NCI-H2171 (cell line): ENCODE data around the gene OLFM1.

Experiments
- DNase-seq: peaks from one replicate; lab custom pipeline; 2025; lab: John Stamatoyannopoulos, UW

Gene OLFM1

DNA sequence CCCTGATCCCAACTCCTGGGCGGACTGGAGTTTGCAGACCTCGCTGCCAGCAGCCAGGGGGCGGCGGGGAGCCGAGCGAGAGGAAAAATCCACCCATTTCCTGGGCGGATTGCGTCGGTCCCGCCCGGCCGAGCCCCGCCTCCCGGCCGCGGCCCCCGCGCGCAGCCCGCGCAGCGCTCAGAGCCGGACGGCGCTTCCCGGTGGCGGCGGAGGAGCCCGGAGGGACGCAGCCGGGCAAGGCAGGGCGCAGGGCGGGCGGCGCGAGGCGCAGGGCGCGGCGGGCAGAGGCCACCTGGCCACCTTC is at the start of gene OLFM1:
OLFM1 (plus strand) TSS at position 180 of the 304 bp plus-strand sequence. CDS start 322 bp downstream, outside the sequence.
- DNase-seq: peak; percentile 88

GRCh38 chr9:135038331-135038730 is 49.1 kb upstream of the OLFM1 start:
- DNase-seq: no peak

DNA sequence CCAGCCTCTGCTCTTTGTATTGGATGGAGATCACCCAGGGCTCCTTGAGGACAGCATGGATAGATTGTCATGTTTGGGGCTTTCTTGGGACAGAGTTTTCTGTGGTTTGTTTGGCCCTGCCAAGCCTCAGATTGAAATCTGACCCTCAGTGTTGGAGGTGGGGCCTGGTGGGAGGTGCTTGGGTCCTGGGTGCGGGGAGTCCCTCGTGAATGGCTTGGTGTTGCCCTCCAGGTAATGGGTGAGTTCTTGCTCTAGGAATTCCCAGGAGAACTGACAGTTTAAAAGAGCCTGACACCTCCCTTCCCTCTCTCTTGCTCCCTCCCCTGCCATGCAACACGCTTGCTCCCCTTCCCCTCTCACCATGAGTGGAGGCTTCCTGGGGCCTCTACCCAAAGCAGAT is 48.6 kb upstream of the OLFM1 start:
- DNase-seq: no peak

DNA sequence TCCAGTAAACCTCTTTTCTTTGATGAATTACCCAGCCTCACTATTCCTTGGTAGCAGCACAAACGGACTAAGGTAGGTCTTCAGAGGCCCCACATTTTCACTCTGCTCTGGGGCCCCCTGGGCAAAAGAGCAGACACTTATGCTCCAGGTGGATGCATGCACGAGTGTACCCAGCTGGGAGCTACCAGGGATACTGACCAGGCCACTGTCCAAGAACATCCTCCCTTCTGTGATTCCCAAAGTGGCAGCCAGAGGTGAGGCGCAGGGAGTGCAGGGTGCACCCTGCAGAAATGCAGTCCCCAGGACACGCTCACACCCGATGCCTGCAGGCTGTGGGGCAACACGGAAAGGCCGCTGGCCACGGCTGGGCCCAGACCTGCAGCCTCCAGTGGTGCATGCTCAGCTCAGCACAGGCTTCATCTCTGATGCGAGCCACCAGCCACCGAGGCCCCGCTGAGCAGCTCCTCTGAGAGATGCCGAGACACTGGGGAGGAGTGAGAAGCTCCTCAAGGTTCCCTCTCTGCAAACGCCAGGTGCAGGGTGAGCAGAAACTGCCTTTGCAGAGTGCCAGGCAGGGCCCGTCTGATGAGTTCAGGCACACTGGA is 48.1 kb upstream of the OLFM1 start:
- DNase-seq: no peak

DNA sequence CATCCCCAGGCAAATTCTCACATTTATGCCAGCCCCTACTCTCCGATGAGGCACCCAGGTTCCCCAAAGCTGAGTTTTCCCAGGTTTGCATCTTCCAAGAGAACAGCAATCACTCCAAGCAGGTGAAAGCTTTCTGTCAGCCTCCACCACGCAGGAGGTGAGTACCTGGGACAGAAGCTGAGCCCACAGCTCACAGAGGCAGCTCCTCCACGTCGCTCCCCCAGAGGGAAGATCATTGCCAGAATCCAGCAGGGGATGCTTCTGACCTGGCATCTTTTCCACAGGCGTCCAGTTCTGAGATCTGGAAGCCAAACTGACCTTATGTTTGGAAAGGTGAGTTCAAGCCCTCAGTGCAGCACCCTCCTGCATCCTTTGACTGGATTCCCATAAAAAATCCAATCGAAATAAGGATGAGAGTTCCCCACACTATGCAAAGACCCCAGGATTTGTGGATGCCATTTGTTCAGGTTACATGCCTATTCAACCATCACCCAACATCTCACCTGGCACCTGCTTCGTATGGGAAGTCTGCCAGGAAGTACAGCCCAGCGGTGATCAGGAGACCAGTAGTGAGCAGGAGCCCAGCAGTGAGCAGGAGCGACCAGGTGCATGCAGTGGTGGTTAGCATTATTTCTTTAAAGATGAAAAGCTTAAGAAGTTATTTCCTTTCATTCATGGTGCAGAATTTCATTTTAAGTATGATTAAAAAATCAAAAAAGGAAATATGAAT is 47.4 kb upstream of the OLFM1 start:
- DNase-seq: no peak

GRCh38 chr9:135040892-135041291 is 46.6 kb upstream of the OLFM1 start:
- no peak for DNase-seq

GRCh38 chr9:135043345-135043744 is 44.1 kb upstream of the OLFM1 start:
- no peak for DNase-seq

GRCh38 chr9:135045264-135045927 is 42.1 kb upstream of the OLFM1 start:
- no peak for DNase-seq

GRCh38 chr9:135045928-135046738 is 41.3 kb upstream of the OLFM1 start:
- no peak for DNase-seq

DNA sequence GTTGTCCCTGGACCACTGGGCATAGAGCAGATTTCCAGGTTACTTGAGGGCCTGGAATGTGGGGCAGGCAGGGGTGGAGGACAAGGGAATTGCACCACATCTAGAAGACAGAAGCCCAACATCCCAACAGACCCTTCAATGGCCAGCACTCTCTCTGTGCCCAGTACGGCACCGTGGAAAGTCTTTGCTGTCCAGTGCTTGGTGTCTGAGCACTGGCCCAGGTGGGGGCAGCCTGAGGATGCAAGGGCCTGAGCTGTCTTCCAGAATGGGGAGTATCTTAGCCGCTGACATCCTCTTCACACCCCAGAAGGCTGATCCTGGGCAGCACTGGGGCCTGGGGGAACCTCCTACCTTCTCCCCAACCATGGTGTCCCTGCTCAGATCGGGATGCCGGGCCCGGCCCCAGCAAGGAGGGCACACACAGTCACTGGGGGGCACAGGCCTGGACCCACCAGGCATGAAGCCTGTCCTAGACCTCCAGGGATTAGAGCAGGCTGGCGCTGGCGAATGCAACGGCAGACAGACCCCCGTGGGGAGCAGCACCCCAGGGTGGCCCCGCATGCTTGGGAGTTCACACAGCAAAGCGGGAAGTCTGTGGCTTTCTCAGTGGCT is 40.6 kb upstream of the OLFM1 start:
- DNase-seq: no peak

GRCh38 chr9:135047521-135047920 is 39.9 kb upstream of the OLFM1 start:
- no peak for DNase-seq

- no peak for DNase-seq
Observed at GRCh38 chr9:135048046-135048757, 39.3 kb upstream of the OLFM1 start.

- DNase-seq: no peak
Observed at GRCh38 chr9:135048758-135049444, 38.6 kb upstream of the OLFM1 start.

DNA sequence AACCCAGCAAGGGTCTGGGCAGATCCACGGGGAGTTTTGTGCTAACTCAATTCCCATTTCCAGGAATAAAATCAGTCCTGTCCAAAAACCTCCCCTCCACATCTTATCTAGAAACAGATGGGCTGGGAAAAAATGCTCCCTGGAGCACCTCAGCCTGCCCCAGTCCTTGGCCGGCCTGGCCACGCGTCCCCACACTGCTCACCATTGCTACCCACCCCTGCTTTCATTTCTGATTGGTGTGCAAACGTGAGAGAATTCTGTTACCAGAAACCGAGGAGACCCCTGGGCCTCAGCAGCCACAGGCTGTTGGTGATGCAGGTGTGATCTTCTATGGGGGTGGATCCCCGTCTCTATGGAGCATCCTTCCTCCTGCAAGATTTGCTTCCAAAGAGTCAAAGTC is 38.0 kb upstream of the OLFM1 start:
- no peak for DNase-seq

DNA sequence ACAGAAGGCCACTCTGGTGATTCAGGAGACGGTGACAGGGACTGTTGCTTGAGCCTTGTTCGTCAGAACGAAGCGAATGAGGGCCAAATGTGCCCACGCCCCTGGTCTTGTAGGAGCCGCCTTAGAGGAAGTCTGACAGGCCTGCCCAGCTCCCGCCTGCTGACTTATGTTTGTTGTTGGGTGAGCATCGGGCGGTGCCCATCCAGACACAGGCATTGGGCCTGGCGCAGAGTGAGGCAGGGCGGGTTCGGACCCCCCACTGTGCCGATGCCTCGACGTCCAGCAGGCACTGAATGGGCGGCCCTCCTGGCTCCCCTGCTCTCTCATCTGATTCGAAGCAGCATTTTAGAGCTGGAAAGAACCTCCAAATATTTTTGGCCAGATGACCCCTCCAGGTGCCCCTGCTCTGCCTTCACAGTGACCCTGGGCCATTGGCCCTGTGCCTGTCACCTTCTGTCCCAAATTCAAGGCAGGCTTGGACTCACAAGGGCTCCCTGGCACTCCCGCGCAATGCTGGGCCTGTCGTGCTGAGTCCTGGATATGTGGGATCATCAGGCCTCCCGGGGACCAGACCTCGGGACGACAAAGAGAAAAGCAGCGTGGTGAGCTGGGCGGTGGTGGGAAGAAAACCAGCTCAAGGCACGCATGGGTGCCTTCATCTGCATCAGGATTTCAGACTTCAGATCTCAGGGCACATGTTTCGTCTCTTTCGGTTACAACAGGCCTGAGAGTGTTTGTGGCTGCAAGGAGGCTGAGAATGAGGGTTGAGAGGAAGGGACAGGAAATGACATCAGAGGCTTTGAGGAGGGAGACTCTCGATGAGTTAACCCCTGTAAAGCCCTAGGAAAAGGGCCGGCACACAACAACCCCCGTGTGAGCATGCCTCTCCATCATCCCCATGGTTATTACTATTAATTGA is 37.1 kb upstream of the OLFM1 start:
- DNase-seq: no peak

DNA sequence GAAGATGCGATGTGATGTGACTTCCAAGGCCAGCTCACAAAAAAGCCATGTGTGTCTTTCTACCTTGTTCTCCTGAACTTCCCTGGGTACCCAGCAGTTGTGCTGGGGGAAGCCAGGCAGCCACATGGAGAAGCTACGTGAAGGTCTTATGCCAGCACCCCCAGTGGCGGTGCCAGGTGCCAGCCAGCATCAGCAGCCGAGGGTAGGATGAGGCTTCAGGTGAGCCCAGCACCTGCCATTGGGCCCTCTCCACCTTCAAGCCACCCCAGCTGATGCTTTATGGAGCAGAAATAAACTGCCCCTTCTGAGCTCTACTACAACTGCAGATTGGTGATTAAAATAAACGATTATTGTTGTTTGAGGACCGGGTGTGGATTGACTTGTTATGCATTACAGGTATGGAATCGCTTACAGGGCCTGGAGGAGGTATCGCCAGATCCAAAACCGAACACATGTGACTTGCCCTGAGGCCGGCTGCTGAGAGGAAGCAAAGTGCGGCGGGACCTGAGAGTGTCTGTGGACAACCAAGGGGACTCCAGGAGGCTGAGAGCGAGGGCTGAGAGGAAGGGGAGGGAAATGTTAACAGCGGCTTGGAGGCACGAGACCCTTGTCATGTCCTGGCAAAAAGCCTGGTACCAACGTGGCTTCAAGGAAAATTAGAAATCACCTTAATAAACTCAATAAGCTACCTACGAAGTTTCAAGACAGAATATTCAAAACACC is 36.0 kb upstream of the OLFM1 start:
- no peak for DNase-seq

GRCh38 chr9:135053133-135053532 is 34.3 kb upstream of the OLFM1 start:
- DNase-seq: no peak

DNA sequence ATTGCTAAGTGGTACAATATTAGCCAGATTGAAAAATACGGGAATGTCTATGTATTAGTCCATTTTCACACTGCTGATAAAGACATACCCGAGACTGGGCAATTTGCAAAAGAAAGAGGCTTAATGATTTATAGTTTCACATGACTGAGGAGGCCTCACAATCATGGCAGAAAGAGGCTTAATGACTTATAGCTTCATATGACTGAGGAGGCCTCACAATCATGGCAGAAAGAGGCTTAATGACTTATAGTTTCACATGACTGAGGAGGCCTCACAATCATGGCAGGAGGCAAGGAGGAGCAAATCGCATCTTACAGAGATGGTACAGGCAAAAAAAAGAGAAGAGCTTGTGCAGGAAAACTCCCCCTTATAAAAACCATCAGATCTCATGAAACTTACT is 32.3 kb upstream of the OLFM1 start:
- no peak for DNase-seq

- DNase-seq: no peak
Observed at GRCh38 chr9:135056541-135056940, 30.9 kb upstream of the OLFM1 start.
